PFSK-1 (cell line): Measurements from ENCODE around the gene NAALADL2.

Experiments used
- FOXP2 ChIP-seq: optimal IDR thresholded peaks from 2 replicates; pipeline ENCODE3; 2011; ENCODE audit warnings: borderline replicate concordance, control low read depth, inconsistent platforms; ENCODE audit not compliant: insufficient read depth; ENCODE audit errors: extremely low read length, extremely low read depth
- POLR2AphosphoS5 ChIP-seq: IDR thresholded peaks from 2 replicates; pipeline ENCODE4 v1.6.1; 2012; ENCODE audit warnings: low read depth, mild to moderate bottlenecking, control low read depth, low read length, moderate library complexity
- REST ChIP-seq, 2 experiments: IDR thresholded peaks; 2 replicates each; pipeline versions ENCODE4 v1.6.1 to v1.8.0; 2011 to 2012; ENCODE audit warnings: low read depth in 2 of 2, low read length in 2 of 2, control low read depth in 1 of 2, inconsistent platforms in 1 of 2, mild to moderate bottlenecking in 1 of 2, moderate library complexity in 1 of 2; ENCODE audit not compliant: insufficient read depth in 1 of 2
- SIN3A ChIP-seq: IDR thresholded peaks from 2 replicates; pipeline ENCODE4 v1.6.1; 2012; ENCODE audit warnings: mild to moderate bottlenecking, low read length, moderate library complexity, borderline replicate concordance; ENCODE audit not compliant: insufficient read depth
- TAF1 ChIP-seq: IDR thresholded peaks from 2 replicates; pipeline ENCODE4 v1.6.1; 2012; ENCODE audit warnings: low read length, control low read depth, borderline replicate concordance; ENCODE audit not compliant: insufficient read depth

The NAALADL2 gene

GRCh38 chr3:175484666-175485065, 625.5 kb downstream of the NAALADL2 start:
- no peak for TF ChIP-seq FOXP2
- no peak for TF ChIP-seq SIN3A
- TF ChIP-seq TAF1: no peak
- TF ChIP-seq POLR2AphosphoS5: no peak
- TF ChIP-seq REST (IDR thresholded peaks at IDR 0.05; ENCODE audit: insufficient read depth in 1 of 2, low read depth in 2 of 2, low read length in 2 of 2): no peak

- TF ChIP-seq REST (IDR thresholded peaks at IDR 0.05; ENCODE audit: insufficient read depth in 1 of 2, low read depth in 2 of 2, low read length in 2 of 2): no peak
- TF ChIP-seq FOXP2: no peak
- TF ChIP-seq POLR2AphosphoS5: no peak
- TF ChIP-seq TAF1: no peak
These were observed 626.3 kb downstream of the NAALADL2 start for GRCh38 chr3:175485436-175485835.

- TF ChIP-seq POLR2AphosphoS5: no peak
- no peak for TF ChIP-seq REST (IDR thresholded peaks at IDR 0.05; ENCODE audit: insufficient read depth in 1 of 2, low read depth in 2 of 2, low read length in 2 of 2)
- no peak for TF ChIP-seq TAF1
- no peak for TF ChIP-seq SIN3A
These were observed 627.1 kb downstream of the NAALADL2 start for GRCh38 chr3:175486255-175486654.

GRCh38 chr3:175489406-175489805, 630.3 kb downstream of the NAALADL2 start:
- TF ChIP-seq REST (IDR thresholded peaks at IDR 0.05; ENCODE audit: insufficient read depth in 1 of 2, low read depth in 2 of 2, low read length in 2 of 2) (no peak), POLR2AphosphoS5 (no peak), FOXP2 (no peak), SIN3A (no peak), TAF1 (no peak)

GRCh38 chr3:175493301-175493700, 634.2 kb downstream of the NAALADL2 start:
- no peak for TF ChIP-seq REST (IDR thresholded peaks at IDR 0.05; ENCODE audit: insufficient read depth in 1 of 2, low read depth in 2 of 2, low read length in 2 of 2)
- no peak for TF ChIP-seq POLR2AphosphoS5
- no peak for TF ChIP-seq TAF1
- no peak for TF ChIP-seq FOXP2
- TF ChIP-seq SIN3A: no peak
